Ishikawa (cell line): ENCODE results near the gene GOLGB1.
A peak's percentile ranks its signal among the peaks of the same experiment; 100 is the strongest.

Source experiments
- CEBPB ChIP-seq: IDR thresholded peaks from 2 replicates; pipeline ENCODE4 v1.6.1; 2012
- CREB1 ChIP-seq: IDR thresholded peaks from 2 replicates; pipeline ENCODE4 v1.6.1; 2012; ENCODE audit warnings: low read depth
- EGR1 ChIP-seq: IDR thresholded peaks from 2 replicates; pipeline ENCODE4 v1.6.1; 2012
- EP300 ChIP-seq: IDR thresholded peaks from 2 replicates; pipeline ENCODE4 v1.6.1; 2012; ENCODE audit warnings: borderline replicate concordance
- FOXM1 ChIP-seq: IDR thresholded peaks from 2 replicates; pipeline ENCODE4 v1.6.1; 2012; ENCODE audit warnings: low read depth, borderline replicate concordance
- MAX ChIP-seq: IDR thresholded peaks from 2 replicates; pipeline ENCODE4 v1.6.1; 2012
- NFIC ChIP-seq: IDR thresholded peaks from 2 replicates; pipeline ENCODE4 v1.6.1; 2012
- RAD21 ChIP-seq: IDR thresholded peaks from 2 replicates; pipeline ENCODE4 v1.6.1; 2012; ENCODE audit warnings: low read depth
- REST ChIP-seq: IDR thresholded peaks from 2 replicates; pipeline ENCODE4 v1.6.1; 2012; ENCODE audit warnings: low read depth, mild to moderate bottlenecking
- TAF1 ChIP-seq: IDR thresholded peaks from 2 replicates; pipeline ENCODE4 v1.6.1; 2012; ENCODE audit warnings: low read depth, mild to moderate bottlenecking
- TCF12 ChIP-seq: IDR thresholded peaks from 2 replicates; pipeline ENCODE4 v1.6.1; 2012; ENCODE audit warnings: low read depth
- TEAD4 ChIP-seq: IDR thresholded peaks from 2 replicates; pipeline ENCODE4 v1.6.1; 2012
- YY1 ChIP-seq: IDR thresholded peaks from 2 replicates; pipeline ENCODE4 v1.6.1; 2012; ENCODE audit warnings: low read depth
- ZBTB7A ChIP-seq: IDR thresholded peaks from 2 replicates; pipeline ENCODE4 v1.6.1; 2012; ENCODE audit warnings: low read depth

GOLGB1 gene

GRCh38 chr3:121749276-121750086, at the start of gene GOLGB1:
TSS of gene GOLGB1 (minus strand) at chr3:121749741. CDS start at chr3:121730971, 18,770 bp downstream.
- TF ChIP-seq CREB1 (peak; percentile 53), TAF1 (peak; percentile 50; the same call in 1 of the 2 replicates), CEBPB (no peak), MAX (peak; percentile 69), YY1 (peak; percentile 41; the same call in 1 of the 2 replicates), NFIC (0 out of 2 replicates have a peak, but pooled peaks have one; percentile 5), REST (no peak), EP300 (0 out of 2 replicates have a peak, but pooled peaks have one; percentile 17), TCF12 (peak; percentile 37; the same call in 1 of the 2 replicates), EGR1 (0 out of 2 replicates have a peak, but pooled peaks have one; percentile 13)

GRCh38 chr3:121796970-121797369, 47.4 kb upstream of the GOLGB1 start:
- no peak for TF ChIP-seq TEAD4
- TF ChIP-seq MAX = no peak
- no peak for TF ChIP-seq CREB1

GRCh38 chr3:121794264-121794983, 44.9 kb upstream of the GOLGB1 start:
- no peak for TF ChIP-seq TEAD4
- no peak for TF ChIP-seq TCF12
- no peak for TF ChIP-seq CEBPB
- no peak for TF ChIP-seq ZBTB7A
- TF ChIP-seq EGR1 = no peak
- TF ChIP-seq EP300 = no peak
- no peak for TF ChIP-seq YY1
- TF ChIP-seq MAX = no peak
- no peak for TF ChIP-seq CREB1
- no peak for TF ChIP-seq FOXM1
- no peak for TF ChIP-seq NFIC

- no peak for TF ChIP-seq FOXM1
- TF ChIP-seq YY1 = no peak
- TF ChIP-seq TEAD4 = no peak
- TF ChIP-seq EP300 = no peak
- TF ChIP-seq CEBPB = no peak
- no peak for TF ChIP-seq TAF1
- TF ChIP-seq NFIC = no peak
- TF ChIP-seq EGR1 = no peak
- TF ChIP-seq TCF12 = no peak
Observed at GRCh38 chr3:121793078-121793477, 43.5 kb upstream of the GOLGB1 start.

GRCh38 chr3:121786485-121786884, 36.9 kb upstream of the GOLGB1 start:
- no peak for TF ChIP-seq TEAD4

GRCh38 chr3:121781611-121782010, 32.1 kb upstream of the GOLGB1 start:
- TF ChIP-seq RAD21 (no peak), MAX (no peak), ZBTB7A (no peak), REST (no peak), CREB1 (no peak), TAF1 (no peak)

GRCh38 chr3:121769246-121769645, 19.7 kb upstream of the GOLGB1 start:
- peak; percentile 90 for TF ChIP-seq CEBPB
- TF ChIP-seq TCF12 = no peak
